GM23338 (cell line): ENCODE measurements around the gene PLXNA2.

Experiments used
- CTCF ChIP-seq, 2 experiments: fragments of 200-600 bp in 1 of 2; sonication (generic) in 1 of 2; conservative IDR thresholded peaks; 2 replicates each; pipeline versions ENCODE4 v1.5.1 to v1.6.1; 2016 to 2017; ENCODE audit warnings: antibody characterized with exemption in 2 of 2, low read depth in 2 of 2, mild to moderate bottlenecking in 2 of 2, moderate library complexity in 1 of 2
- EZH2 ChIP-seq: fragments of 200-600 bp; sonication (generic); IDR thresholded peaks from one replicate; pipeline ENCODE4 v1.8.0; 2017; ENCODE audit warnings: antibody characterized with exemption, mild to moderate bottlenecking, low read depth; ENCODE audit not compliant: unreplicated experiment
- EZH2phosphoT487 ChIP-seq: fragments of 200-600 bp; sonication (generic); IDR thresholded peaks from one replicate; pipeline ENCODE4 v1.8.1; 2018; ENCODE audit warnings: antibody characterized with exemption; ENCODE audit not compliant: unreplicated experiment
- JUNB ChIP-seq: IDR thresholded peaks from one replicate; pipeline ENCODE4 v1.6.1; 2016; ENCODE audit warnings: antibody characterized with exemption; ENCODE audit not compliant: unreplicated experiment
- POLR2AphosphoS5 ChIP-seq: IDR thresholded peaks from 2 replicates; pipeline ENCODE4 v1.6.1; 2016; ENCODE audit warnings: antibody characterized with exemption, low read depth
- REST ChIP-seq: IDR thresholded peaks from one replicate; pipeline ENCODE4 v1.6.1; 2018; ENCODE audit warnings: antibody characterized with exemption; ENCODE audit not compliant: unreplicated experiment

- TF ChIP-seq CTCF (conservative IDR thresholded peaks at IDR 0.05; ENCODE audit: low read depth in 2 of 2) (no peak), REST (no peak), EZH2 (no peak), EZH2phosphoT487 (no peak), POLR2AphosphoS5 (no peak), JUNB (no peak)
Observed at GRCh38 chr1:208024406-208024805, 219.8 kb downstream of the PLXNA2 start.
